Transverse colon (tissue), 3 donors: ENCODE results near the gene ANAPC5.

Source experiments
- EP300 ChIP-seq: sonication (generic); formaldehyde crosslinking; IDR thresholded peaks from one replicate; pipeline ENCODE4 v1.6.1; 2017; ENCODE audit warnings: antibody characterized with exemption, low read depth
- TF ChIP-seq, protein P1 (sequence below), 5 experiments: fragments of 200-600 bp in 3 of 5; fragments of 450-650 bp in 2 of 5; sonication (generic) in 3 of 5; IDR thresholded peaks; 1 replicate in 2 of 5; 2 replicates in 3 of 5; pipeline ENCODE4 v1.5.1; 2016 to 2017; ENCODE audit warnings: antibody characterized with exemption in 5 of 5, inconsistent platforms in 3 of 5, mild to moderate bottlenecking in 2 of 5, moderate library complexity in 1 of 5

DNA sequence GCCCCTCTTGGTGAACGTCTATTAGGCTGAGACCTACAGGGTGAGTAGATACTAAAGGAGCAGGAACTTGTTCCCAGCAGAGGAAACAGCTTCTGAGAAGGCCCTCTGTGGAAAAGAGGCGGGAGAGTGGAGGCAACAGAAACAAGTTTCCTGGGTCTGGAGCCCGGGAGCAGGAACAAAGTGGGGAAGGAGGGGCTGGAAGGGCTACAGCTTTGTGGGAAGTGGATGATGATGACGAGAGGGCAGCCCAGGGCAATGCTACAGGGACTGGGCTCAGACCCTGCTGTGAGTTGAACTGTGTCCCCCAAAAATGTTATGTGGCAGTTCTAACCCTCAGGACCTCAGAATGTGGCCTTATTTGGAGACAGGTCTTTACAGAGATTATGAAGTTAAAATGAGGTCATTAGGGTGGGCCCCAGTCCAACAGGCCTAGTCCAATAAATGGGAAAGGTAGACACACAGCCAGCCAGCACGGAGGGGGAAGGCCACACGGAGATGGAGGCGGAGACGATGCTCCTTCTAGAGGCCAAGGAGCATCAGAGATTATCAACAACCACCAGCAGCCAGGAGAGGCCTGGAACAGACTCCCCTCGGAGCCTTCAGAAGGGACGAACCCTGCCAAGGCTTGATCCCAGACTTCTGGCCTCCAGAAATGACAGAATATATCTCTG, 70.0 kb downstream of the ANAPC5 start:
- TF ChIP-seq EP300: no peak
- TF ChIP-seq, protein P1, sequence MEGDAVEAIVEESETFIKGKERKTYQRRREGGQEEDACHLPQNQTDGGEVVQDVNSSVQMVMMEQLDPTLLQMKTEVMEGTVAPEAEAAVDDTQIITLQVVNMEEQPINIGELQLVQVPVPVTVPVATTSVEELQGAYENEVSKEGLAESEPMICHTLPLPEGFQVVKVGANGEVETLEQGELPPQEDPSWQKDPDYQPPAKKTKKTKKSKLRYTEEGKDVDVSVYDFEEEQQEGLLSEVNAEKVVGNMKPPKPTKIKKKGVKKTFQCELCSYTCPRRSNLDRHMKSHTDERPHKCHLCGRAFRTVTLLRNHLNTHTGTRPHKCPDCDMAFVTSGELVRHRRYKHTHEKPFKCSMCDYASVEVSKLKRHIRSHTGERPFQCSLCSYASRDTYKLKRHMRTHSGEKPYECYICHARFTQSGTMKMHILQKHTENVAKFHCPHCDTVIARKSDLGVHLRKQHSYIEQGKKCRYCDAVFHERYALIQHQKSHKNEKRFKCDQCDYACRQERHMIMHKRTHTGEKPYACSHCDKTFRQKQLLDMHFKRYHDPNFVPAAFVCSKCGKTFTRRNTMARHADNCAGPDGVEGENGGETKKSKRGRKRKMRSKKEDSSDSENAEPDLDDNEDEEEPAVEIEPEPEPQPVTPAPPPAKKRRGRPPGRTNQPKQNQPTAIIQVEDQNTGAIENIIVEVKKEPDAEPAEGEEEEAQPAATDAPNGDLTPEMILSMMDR (IDR thresholded peaks at IDR 0.05): no peak
